Gastroesophageal sphincter (tissue), 3 donors: ENCODE measurements around the gene OR2K2.
"Not testable (repeated sequence)": the region's sequence is repeated elsewhere in the genome, so short reads cannot be mapped to it uniquely, and the experiment has no call there.

Experiments used
- CTCF ChIP-seq, 4 experiments: fragments of 200-600 bp in 2 of 4; fragments of 450-650 bp in 2 of 4; sonication (generic) in 1 of 4; IDR thresholded peaks; one replicate each; pipeline ENCODE4 v1.5.1; 2017 to 2019; ENCODE audit warnings: antibody characterized with exemption in 4 of 4, mild to moderate bottlenecking in 2 of 4, moderate library complexity in 2 of 4
- EP300 ChIP-seq: sonication (generic); formaldehyde crosslinking; IDR thresholded peaks from one replicate; pipeline ENCODE4 v1.6.1; 2017; ENCODE audit warnings: antibody characterized with exemption, mild to moderate bottlenecking
- POLR2A ChIP-seq, 2 donors: fragments of 450-650 bp; IDR thresholded peaks; one replicate each; pipeline ENCODE4 v1.6.1; 2017; ENCODE audit warnings: antibody characterized with exemption in 2 of 2, mild to moderate bottlenecking in 2 of 2, moderate library complexity in 1 of 2
- POLR2AphosphoS5 ChIP-seq: sonication (generic); formaldehyde crosslinking; IDR thresholded peaks from one replicate; pipeline ENCODE4 v1.6.1; 2017; ENCODE audit warnings: antibody characterized with exemption

GRCh38 chr9:111280795-111281194, 49.2 kb downstream of the OR2K2 start:
- TF ChIP-seq POLR2A (IDR thresholded peaks at IDR 0.05); CTCF (IDR thresholded peaks at IDR 0.05); POLR2AphosphoS5; EP300: not testable (repeated sequence)
